ENCODE measurements around the gene MED26. TPM values are rescaled to one million over a fixed set of nuclear protein-coding genes. Genes with fewer than 3 reads are reported as not detected.
"Not testable (repeated sequence)": the region's sequence is repeated elsewhere in the genome, so short reads cannot be mapped to it uniquely, and the experiment has no call there.

The MED26 gene
- total and polyA plus RNA-seq, 11 donors: 3.6 to 7.5 (median 4.6) TPM

- H3K27ac ChIP-seq: peak overlapping the region in 2 of 12 donors; percentile 20 to 77
- peaks cover 0 to 16% (median 4%) of the 10 kb centered on the region in 12 donors for H3K4me1 ChIP-seq
Observed at GRCh38 chr19:16673231-16673630, 45.2 kb upstream of the MED26 start.

GRCh38 chr19:16671652-16672274, 43.8 kb upstream of the MED26 start:
- ATAC-seq (peak; percentile 85 to 94 (median 94)), DNase-seq (peak; percentile 51 to 73 (median 70))
- Histone ChIP-seq H3K36me3 (peaks cover 0 to 7% (median 0%) of the 10 kb centered on the region in 9 donors), H3K27ac (peak overlapping the region in 11 of 12 donors; percentile 9 to 88 (median 70)), H3K4me3 (no peak overlapping the region), H3K9me3 (no peaks in the 10 kb centered on the region), H3K4me1 (peaks cover 0 to 16% (median 4%) of the 10 kb centered on the region in 12 donors), H3K27me3 (no peaks in the 10 kb centered on the region)
- 53 to 63% (median 58%) methylated on average over 9 to 12 of the region's 12 CpGs for WGBS, 4 donors
- TF ChIP-seq CTCF (IDR thresholded peaks at IDR 0.05): no peak
- intact Hi-C loops (cut with DNase I): no loop called here

More at GRCh38 chr19:16673231-16673630, 45.2 kb upstream of the MED26 start:
- intact Hi-C loops (cut with DNase I): no loop called here
- 86 to 93% (median 88%) methylated on average over 3 of the region's 3 CpGs for WGBS, 4 donors
- Histone ChIP-seq H3K36me3 (peaks cover 0 to 7% (median 0%) of the 10 kb centered on the region in 9 donors), H3K4me3 (no peak overlapping the region), H3K9me3 (no peaks in the 10 kb centered on the region), H3K27me3 (no peaks in the 10 kb centered on the region)
- no peak for ATAC-seq
- DNase-seq: no peak
- no peak for TF ChIP-seq POLR2A (IDR thresholded peaks at IDR 0.05)
- TF ChIP-seq CTCF (IDR thresholded peaks at IDR 0.05): no peak

GRCh38 chr19:16670291-16670690, 42.3 kb upstream of the MED26 start:
- ATAC-seq (no peak), DNase-seq (no peak)
- Histone ChIP-seq H3K36me3 (peaks cover 0 to 15% (median 0%) of the 10 kb centered on the region in 9 donors), H3K4me1 (peaks cover 0 to 16% (median 4%) of the 10 kb centered on the region in 12 donors), H3K4me3 (no peak overlapping the region), H3K27ac (no peak overlapping the region), H3K9me3 (no peaks in the 10 kb centered on the region), H3K27me3 (no peaks in the 10 kb centered on the region)
- TF ChIP-seq POLR2A (IDR thresholded peaks at IDR 0.05) (no peak), CTCF (IDR thresholded peaks at IDR 0.05) (no peak)
- 91 to 96% (median 92%) methylated on average over 13 of the region's 13 CpGs for WGBS, 4 donors
- intact Hi-C loops (cut with DNase I): no loop called here

- H3K4me3 ChIP-seq; H3K27ac ChIP-seq; ATAC-seq; H3K27me3 ChIP-seq; DNase-seq; H3K9me3 ChIP-seq; intact Hi-C loops (cut with DNase I): not testable (repeated sequence)
- peaks cover 0 to 15% (median 0%) of the 10 kb centered on the region in 9 donors for H3K36me3 ChIP-seq
- WGBS, 4 donors: 94 to 97% (median 95%) methylated on average over 4 of the region's 4 CpGs
- peaks cover 0 to 21% (median 7%) of the 10 kb centered on the region in 12 donors for H3K4me1 ChIP-seq
Observed at GRCh38 chr19:16668702-16669101, 40.7 kb upstream of the MED26 start.

All from heart left ventricle (tissue), 16 donors.